ENCODE results near the gene CMBL.
A peak's percentile ranks its signal among the peaks of the same experiment; 100 is the strongest.
"Not testable (repeated sequence)": the region's sequence is repeated elsewhere in the genome, so short reads cannot be mapped to it uniquely, and the experiment has no call there.

The CMBL gene

DNA sequence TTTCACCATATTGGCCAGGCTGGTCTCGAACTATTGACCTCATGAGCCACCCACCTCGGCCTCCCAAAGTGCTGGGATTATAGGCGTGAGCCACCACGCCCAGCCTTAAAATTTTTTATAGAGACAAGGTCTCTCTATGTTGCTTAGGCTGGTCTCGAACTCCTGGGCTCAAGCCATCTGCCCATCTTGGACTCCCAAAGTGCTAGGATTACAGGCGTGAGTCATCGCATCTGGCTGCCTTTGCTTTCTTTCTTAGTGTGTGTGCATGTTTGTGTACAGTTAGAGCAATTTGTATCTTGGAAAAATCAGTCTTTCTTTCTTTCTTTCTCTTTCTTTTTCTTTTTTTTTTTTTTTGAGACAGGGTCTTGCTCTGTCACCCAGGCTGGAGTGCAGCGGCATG, 22.3 kb downstream of the CMBL start:
- not testable (repeated sequence) for DNase-seq (ENCODE audit: low spot score)

DNA sequence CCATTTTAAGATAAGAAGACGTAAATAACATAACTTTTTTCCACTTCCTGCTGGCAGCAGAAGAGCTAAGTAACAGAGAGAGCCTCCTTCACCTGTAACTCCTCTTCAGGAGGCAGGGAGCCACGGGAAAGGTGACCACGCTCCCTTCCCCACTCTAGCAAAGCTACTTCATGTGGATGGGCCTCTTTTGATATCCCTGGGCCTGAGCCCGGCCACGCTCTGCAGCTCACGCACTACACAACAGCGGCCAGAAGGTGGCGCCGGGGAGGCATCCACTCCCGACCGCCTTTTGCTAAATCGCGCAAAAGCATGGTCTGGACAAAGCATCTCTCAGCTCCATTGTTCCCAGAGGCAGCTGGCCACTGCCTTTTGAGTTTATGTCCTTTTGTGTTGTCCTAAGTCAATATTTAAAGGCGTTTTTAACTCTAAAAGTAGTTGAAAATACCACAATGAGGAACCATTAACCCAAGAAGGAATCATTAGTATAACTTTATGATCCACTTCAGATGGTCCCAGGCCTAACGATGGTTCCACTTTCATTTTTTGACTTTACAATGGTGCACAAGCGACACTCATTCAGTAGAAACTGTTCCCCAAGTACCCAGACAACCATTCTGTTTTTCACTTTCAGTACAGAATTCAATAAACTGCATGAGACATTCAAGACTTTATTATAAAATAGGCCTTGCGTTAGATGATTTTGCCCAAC, 23.6 kb downstream of the CMBL start:
- peak; percentile 82 for DNase-seq (ENCODE audit: low spot score)

DNA sequence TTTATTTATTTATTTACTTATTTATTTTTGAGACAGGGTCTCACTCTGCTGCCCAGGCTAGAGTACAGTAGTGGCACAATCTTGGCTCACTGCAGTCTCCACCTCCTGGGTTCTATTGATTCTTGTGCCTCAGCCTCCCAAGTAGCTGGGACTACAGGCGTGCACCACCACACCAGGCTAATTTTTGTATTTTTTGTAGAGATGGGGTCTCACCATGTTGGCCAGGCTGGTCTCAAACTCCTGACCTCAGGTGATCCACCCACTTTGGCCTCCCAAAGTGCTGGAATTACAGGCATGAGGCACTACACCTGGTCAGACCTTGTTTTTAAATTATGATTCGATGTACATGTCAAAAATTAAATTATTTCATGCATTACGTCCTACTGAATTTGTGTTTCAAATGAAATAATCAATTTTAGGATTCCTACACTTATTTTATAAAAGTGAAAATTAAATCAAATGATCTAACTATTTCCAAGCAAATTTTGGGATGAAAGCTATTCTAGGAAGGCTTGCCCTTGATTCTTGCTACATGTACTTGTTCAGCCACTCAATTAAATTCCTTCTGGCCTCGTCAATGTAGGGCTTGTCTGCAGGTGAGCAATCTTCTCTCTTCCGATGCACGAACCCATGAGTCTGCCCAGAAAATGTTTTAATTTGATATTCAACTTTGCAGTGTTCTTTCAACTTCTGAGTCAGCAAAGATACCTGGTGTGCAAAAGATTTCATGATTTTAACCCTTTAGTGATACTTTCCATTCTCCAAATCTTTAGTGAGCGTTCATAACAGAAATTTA, 27.6 kb downstream of the CMBL start:
- DNase-seq (ENCODE audit: low spot score): no peak

DNA sequence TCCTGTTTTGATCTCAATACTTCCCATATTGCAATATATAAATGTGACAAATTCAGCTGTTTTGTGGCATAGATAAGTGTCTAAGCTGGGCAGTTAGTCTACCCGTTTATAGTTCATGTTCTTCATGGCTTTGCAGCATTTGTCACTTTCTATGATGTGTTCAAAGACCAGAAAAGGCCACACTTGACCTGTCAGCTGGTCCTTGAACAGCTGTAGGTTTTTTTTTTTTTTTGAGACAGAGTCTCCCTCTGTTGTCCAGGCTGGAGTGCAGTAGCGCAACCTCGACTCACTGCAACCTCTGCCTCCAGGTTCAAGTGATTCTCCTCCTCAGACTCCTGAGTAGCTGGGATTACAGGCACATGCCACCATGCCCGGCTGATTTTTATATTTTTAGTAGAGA, 28.4 kb downstream of the CMBL start:
- no peak for DNase-seq (ENCODE audit: low spot score)

DNA sequence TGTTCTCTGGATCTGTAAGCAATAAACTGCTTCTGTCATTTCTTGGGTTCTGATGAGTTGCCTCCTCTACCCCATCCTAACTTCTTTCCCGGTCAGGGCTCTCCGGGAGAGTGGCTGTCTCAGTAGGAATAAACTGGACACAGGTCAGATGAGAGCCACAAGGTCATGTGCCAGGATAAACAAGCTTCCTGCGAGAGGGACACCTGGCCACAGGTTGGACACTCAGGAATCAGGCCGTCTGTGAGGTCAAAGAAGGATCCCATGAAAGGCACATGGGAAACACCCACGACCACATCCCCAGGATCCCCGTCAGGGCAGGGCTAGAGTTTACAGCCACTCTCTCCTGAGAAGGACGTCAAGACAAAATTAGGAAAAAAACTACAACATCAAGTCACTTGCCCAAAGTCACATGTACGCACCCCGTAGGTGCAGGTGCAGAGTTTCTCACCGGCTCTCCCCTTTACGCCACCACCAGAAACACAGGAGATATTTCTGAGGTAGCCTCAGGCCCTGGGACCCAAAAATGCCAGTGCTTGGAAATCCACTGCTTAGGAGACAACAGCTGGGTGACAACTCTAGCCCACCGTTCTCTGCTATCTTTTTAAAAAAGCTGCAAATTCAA, 28.9 kb downstream of the CMBL start:
- no peak for DNase-seq (ENCODE audit: low spot score)

DNA sequence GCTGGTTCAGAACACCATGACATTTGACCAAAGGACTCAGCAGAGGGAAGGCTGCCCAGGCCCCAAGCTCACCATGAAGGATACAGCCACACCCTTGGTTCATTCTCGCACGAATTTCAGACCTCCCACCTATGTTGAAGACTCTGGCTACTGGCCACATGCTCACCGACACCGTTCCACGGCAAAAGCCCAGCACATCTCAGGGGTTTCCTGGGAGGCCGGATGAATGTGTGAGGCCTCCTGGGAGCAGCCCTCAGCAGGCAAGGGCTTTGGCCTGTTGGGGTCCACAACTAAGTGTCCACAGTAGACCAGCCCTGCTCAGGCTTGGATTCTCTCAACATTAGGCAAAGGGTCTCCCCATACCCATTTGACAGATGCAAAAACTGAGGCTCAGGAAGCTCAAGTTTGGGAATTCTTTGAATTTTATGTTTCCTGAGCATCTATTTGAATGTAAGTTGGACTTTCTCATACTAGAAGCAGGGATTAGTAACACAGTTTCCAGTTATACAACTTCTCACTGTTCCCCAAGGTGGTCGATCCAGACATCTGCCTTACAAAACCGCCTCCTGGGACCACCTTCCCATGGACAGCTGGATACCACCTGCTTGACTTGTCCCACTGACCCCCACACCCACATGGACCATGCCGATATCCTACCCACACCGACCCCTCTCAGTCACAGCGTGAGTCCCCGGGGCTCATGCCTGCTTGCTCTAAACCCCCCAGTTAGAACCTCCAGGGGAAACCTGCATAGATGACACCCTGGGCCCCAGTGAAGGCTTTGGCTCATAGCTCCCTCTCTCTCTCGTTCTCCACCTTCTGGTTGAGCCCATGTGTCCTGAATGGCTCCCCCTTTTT, 29.7 kb downstream of the CMBL start:
- DNase-seq (ENCODE audit: low spot score): no peak

DNA sequence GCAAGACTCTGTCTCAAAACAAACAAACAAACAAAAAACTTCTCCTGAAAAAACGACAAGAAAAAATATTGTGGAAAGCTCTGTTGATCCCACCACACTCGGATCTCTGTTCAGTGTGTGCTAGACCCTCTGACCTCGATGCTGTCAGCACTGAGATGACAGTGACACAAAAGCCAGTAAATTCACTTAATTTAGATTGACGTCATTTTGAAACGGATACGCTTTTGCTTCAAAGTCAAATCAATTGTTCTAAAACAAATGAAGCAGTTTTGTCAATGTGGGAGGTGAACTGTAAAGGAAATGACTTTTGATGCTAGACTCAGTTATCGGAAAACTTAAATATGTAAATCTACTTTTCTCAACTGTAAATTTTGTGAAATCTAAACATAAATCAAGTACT, 31.0 kb downstream of the CMBL start:
- no peak for DNase-seq (ENCODE audit: low spot score)

DNA sequence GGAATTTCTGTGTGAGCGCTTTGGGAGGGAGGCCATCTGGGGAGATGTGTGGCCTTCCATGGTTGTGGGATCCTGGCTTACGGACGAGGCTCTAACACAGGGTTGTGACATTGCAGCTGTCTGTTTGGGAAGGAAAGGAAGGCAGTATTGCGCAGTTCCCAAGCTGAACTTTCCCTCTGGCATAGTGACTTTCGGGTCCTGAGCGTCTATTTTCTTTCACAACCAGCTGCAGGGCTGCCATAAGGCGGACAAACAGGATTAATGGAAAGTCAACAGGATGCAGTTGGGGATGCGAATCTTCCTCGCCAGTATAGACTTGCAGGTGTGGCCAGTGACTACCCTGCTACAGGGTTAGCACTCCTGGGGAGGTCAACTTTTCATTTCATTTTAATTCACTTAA, 31.7 kb downstream of the CMBL start:
- DNase-seq (ENCODE audit: low spot score): no peak

DNA sequence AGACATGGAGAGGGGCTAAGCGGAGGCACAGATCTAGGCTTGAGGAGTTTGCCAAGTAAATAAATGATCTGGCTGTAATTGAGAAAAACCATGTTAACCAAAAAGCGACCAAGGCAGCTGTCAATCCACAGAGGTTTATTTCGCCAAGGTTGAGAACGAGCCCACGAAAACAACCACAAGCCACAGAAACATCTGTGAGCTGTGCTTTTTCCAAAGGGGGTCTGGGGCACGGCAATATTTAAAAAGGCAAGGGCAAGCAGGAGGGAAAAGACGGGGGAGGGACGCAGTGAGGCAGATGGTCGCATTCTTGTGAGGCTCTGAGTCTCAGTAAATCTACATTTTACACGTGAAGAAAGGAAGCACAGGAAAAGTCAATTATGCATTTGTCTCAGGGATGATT, 32.2 kb downstream of the CMBL start:
- no peak for DNase-seq (ENCODE audit: low spot score)

DNA sequence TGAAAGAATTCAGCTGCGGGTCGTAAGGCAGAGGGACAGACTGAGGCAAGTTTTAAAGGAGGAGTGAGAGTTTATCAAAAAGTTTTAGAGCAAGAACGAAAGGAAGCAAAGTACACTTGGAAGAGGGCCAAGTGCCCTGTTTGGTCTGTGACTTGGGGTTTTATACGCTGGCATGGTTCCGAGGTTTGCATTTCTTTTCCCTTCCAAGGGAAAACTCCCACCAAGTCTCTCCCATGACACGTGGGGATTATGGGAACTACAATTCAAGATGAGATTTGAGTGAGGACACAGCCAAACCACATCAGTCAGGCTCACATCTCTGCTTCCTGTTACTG, 34.9 kb downstream of the CMBL start:
- DNase-seq (ENCODE audit: low spot score): not testable (repeated sequence)

DNA sequence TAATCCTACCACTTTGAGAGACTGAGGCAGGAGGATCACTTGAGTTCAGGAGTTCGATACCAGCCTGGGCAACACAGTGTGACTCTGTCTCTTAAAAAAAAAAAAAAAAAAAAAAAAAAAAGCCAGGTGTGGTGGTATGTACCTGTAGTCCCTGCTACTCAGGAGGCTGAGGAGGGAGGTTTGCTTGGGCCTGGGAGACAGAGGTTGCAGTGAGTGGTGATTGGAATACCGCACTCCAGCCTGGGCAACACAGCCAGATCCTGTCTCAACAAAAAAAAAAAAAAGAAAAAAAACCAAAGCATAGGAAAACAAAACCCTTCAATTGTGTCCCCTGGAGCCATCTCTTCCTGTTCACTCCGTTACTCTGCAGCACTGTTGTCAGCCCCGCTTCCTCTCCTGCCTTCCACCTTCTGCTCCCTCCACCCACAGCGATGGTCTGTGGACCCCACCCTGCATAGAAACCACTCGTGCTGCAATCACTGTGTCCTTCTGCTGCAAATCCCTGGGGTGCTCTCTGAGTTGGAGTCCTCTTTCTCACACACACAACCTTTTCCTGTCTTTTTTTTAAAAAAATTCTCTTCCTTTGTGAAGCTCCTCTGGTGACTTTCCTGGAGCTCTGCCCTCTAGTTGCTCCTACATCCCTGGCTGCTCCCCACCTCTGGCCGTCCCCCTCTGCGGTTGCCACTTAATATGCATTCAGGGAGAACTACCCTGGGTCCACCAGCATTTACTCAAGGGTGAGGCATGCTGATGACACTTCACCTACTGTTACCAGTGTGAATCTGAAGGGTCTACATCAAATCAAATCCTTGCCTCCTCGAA, 35.4 kb downstream of the CMBL start:
- DNase-seq (ENCODE audit: low spot score): no peak

DNA sequence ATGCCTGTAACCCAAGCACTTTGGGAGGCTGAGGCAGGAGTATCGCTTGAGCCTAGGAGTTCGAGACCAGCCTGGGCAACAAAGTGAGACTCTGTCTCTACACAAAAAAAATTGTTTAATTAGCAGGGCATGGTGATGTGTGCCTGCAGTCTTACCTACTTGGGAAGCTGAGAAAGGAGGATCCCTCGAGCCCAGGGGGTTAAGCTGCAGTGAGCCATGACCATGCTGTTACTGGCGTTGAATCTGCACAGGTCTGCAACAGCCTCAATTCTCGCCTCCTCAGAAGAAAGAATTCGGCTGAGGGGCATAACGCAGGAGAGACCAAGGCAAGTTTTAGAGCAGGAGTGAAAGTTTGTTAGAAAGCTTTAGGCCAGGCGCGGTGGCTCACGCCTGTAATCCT, 39.6 kb downstream of the CMBL start:
- no peak for DNase-seq (ENCODE audit: low spot score)

DNA sequence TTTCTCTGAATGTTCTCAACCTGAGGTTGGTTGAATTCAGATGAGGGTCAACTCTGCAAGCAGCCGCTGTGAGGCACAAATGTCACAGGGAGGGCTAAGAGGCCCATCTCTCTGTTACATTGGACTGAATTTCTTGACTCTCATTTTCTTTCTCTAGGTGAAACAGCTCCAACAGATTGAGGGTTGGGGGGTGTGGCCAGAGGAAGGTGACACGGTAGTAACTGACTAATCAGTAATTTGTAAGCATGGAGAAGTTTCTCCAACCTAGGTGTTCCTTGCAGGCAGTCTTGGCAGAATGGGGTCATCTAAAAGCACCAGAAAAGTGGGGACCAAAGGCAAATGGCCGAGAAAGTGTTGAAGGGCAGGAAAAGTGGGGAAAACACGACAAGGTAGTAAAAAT, 40.9 kb downstream of the CMBL start:
- DNase-seq (ENCODE audit: low spot score): no peak

DNA sequence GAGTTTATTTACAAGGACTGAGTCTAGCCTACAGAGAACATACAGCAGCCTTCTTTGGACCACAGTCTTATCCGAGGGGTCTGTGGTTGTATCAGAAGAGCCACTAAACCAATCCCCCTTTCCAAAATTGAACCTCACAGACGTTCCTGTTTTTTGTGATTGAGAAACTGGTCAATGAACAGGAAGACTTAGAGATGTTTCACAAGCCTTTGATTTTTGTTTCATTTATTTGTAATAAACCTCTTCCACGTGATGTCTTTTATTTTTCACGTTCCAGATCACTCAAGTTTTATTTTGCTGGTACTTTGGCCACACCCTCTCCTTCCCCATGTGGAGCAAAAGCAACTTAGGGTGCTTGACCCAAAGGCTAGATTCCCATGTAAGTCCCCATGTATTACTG, 41.6 kb downstream of the CMBL start:
- DNase-seq (ENCODE audit: low spot score): no peak

DNA sequence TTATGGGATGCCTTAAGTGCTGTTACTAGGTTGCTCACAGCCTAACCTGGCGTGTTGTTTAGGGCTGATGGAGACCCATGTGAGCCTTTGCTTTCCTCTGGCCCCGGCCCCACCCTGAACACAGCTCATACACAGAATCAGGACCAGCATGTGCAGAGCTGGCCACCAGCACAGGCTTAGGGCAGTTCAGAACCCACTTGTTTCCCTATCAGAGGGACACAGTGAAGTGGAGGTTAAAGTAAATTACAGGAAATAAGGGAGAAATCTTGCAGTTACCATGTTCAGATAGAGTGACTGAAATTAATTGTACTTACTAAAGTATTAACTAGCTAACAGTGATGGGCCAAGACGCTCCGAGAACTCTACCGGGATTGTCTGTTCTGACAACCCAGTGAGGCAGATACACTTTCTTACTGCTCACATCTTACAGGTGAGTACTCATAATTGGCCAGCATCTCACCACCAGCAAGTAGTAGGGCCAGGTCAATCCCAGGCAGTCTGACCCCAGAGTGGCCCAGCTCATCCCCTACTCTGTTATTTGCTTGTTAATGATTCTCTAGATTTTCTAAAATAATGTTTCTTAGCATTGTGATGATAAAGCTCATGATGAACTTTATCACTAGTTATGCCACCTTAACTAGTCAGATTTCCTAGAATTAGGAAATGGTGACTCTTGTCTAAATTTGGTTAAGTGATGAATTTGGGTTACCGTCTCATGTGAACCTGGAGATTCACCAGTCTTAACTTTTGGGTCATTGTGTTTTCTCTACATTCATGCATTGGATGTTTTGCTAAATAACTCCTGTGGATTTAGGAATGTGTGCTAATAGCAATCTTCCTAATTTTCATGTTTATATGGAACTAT, 42.2 kb downstream of the CMBL start:
- DNase-seq (ENCODE audit: low spot score): no peak

DNA sequence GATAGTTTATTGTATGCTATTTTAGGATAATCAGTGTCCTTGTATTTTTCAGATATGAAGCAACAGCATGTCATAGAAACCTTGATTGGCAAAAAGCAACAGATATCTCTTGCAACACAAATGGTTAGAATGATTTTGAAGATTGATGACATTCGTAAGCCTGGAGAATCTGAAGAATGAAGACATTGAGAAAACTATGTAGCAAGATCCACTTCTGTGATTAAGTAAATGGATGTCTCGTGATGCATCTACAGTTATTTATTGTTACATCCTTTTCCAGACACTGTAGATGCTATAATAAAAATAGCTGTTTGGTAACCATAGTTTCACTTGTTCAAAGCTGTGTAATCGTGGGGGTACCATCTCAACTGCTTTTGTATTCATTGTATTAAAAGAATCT, 43.1 kb downstream of the CMBL start:
- no peak for DNase-seq (ENCODE audit: low spot score)

DNA sequence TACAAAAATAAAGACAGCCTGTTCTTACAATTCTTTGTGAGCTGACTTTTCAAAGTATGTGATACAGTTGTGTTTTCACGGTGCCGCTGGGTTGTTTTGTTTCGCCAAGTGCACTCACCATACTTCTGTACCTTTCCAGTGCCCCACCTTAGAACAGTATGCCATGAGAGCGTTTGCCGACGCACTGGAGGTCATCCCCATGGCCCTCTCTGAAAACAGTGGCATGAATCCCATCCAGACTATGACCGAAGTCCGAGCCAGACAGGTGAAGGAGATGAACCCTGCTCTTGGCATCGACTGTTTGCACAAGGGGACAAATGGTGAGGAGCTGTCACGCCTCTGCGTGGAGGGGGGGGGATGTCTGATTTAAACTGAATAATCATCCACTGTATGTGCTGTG, 44.7 kb downstream of the CMBL start:
- DNase-seq (ENCODE audit: low spot score): no peak

DNA sequence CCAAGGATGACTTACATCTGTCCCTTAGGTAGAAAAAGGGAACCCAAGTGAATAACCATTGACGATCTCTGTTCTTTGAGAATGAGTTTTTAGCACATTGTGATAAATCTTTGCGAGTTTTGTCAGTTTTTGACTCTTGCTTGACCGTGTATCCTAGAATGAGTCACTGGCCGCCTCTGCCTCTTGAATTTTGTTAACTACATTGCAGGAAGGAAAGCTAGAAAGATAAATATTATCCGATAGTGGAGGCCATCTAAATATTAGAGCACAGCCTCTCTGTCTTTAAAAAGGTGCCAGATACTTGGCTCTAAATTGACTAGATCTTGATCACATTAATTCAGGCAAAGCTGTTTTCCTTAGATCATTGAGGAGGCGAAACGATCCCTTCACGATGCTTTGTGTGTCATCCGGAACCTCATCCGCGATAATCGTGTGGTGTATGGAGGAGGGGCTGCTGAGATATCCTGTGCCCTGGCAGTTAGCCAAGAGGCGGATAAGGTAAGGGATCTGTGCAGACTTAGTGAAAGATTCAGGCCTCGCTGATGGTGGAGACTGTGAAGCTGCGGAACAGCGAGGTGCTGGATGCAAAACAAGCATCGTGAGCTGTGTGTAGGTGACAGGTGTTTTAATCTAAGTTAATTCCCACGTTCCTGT, 45.5 kb downstream of the CMBL start:
- DNase-seq (ENCODE audit: low spot score): no peak

DNA sequence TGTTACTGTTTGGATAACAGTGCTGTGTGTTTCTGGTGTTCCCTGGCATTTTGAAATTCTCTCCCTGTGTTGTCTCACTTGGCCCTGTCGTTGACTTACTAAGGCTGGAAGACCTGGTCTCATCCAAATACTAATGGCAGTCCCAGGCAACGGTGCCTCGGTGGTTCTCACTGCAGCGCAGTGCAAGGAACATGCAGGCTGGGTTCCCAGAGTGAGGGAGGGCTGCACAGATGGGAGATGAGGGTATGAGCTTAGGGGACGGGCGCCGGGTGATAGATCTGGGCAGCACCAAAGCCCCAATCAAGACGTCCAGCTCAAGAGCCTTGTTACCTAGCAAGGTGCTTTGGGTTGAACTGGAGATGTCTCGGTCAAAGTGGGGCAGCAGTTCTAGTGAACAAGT, 46.6 kb downstream of the CMBL start:
- DNase-seq (ENCODE audit: low spot score): no peak

DNA sequence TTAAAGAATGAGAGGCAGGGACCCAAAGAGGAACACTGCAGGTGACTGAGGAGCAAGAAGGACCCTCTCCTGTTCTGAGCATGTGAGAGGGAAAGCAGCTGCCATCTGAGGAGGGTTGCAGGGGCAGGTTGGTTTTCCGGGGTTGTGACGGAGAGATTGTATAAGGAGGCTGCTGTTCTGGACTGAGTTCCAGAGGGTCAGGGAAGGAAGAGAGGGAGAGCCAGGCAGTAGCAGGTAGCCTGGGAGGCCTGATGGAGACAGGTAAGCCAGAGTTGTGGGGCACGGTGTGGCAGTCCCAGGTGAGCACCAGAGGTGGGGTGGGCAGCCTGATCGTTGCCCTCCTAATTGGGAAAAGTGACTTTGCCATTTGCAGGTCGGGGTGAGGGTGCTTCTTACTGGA, 47.8 kb downstream of the CMBL start:
- no peak for DNase-seq (ENCODE audit: low spot score)

Data from cerebellar cortex (tissue), 1 donor.